ENCODE results near the gene VAPB.

Gene VAPB

GRCh38 chr20:58438970-58439808 is 50.2 kb downstream of the VAPB start:
- no peak for DNase-seq

GRCh38 chr20:58440021-58440767 is 51.2 kb downstream of the VAPB start:
- no peak for DNase-seq

GRCh38 chr20:58441723-58442122 is 52.7 kb downstream of the VAPB start:
- no peak for DNase-seq

GRCh38 chr20:58444746-58445255 is 55.8 kb downstream of the VAPB start:
- no peak for DNase-seq

- DNase-seq, result no peak
Measured at GRCh38 chr20:58446264-58446959, 57.4 kb downstream of the VAPB start.

- DNase-seq, result no peak
Measured at GRCh38 chr20:58446960-58447265, 57.9 kb downstream of the VAPB start.

GRCh38 chr20:58447511-58448391 is 58.7 kb downstream of the VAPB start:
- DNase-seq, result peak; percentile 67

- DNase-seq, result no peak
Measured at GRCh38 chr20:58448958-58449357, 59.9 kb downstream of the VAPB start.

- DNase-seq, result no peak
Measured at GRCh38 chr20:58449681-58450221, 60.7 kb downstream of the VAPB start.

GRCh38 chr20:58450254-58450653 is 61.2 kb downstream of the VAPB start:
- DNase-seq, result no peak

- DNase-seq, result no peak
Measured at GRCh38 chr20:58452667-58453255, 63.7 kb downstream of the VAPB start.

- no peak for DNase-seq
Measured at GRCh38 chr20:58453391-58453790, 64.4 kb downstream of the VAPB start.

- DNase-seq, result no peak
Measured at GRCh38 chr20:58454460-58454859, 65.4 kb downstream of the VAPB start.

- DNase-seq, result no peak
Measured at GRCh38 chr20:58457083-58457695, 68.2 kb downstream of the VAPB start.

GRCh38 chr20:58458342-58459057 is 69.5 kb downstream of the VAPB start:
- DNase-seq, result no peak

- DNase-seq, result no peak
Measured at GRCh38 chr20:58459058-58459750, 70.2 kb downstream of the VAPB start.

GRCh38 chr20:58461104-58461503 is 72.1 kb downstream of the VAPB start:
- no peak for DNase-seq

GRCh38 chr20:58461899-58462298 is 72.9 kb downstream of the VAPB start:
- no peak for DNase-seq

- no peak for DNase-seq
Measured at GRCh38 chr20:58463256-58463655, 74.2 kb downstream of the VAPB start.

- DNase-seq, result no peak
Measured at GRCh38 chr20:58464838-58465237, 75.8 kb downstream of the VAPB start.
